NCI-H2227 treated with DMSO at 0.1 percent for 48 hours (cell line): ENCODE results near the gene CZIB.

Source experiments
- DNase-seq: peaks from one replicate; lab custom pipeline; 2025; lab: John Stamatoyannopoulos, UW

Gene CZIB

GRCh38 chr1:53220171-53220961 is at the start of gene CZIB:
Gene CZIB, minus strand, starts transcription at chr1:53220634. Its CDS starts 59 bp downstream, at chr1:53220575.
- peak; percentile 94 for DNase-seq

- DNase-seq, result no peak
Observed at GRCh38 chr1:53270107-53270506, 49.7 kb upstream of the CZIB start.

GRCh38 chr1:53267761-53268160 is 47.3 kb upstream of the CZIB start:
- no peak for DNase-seq

- DNase-seq, result peak; percentile 9
Observed at GRCh38 chr1:53266038-53266437, 45.6 kb upstream of the CZIB start.

- no peak for DNase-seq
Observed at GRCh38 chr1:53265581-53265980, 45.1 kb upstream of the CZIB start.

- DNase-seq, result no peak
Observed at GRCh38 chr1:53264048-53264447, 43.6 kb upstream of the CZIB start.

GRCh38 chr1:53262000-53262399 is 41.6 kb upstream of the CZIB start:
- no peak for DNase-seq

GRCh38 chr1:53260631-53261247 is 40.3 kb upstream of the CZIB start:
- no peak for DNase-seq

GRCh38 chr1:53259932-53260331 is 39.5 kb upstream of the CZIB start:
- DNase-seq, result no peak

- no peak for DNase-seq
Observed at GRCh38 chr1:53258216-53258615, 37.8 kb upstream of the CZIB start.

GRCh38 chr1:53257454-53258081 is 37.1 kb upstream of the CZIB start:
- no peak for DNase-seq

GRCh38 chr1:53256511-53257453 is 36.3 kb upstream of the CZIB start:
- DNase-seq, result no peak

GRCh38 chr1:53255031-53255430 is 34.6 kb upstream of the CZIB start:
- DNase-seq, result no peak

- DNase-seq, result no peak
Observed at GRCh38 chr1:53254011-53254640, 33.7 kb upstream of the CZIB start.

- DNase-seq, result no peak
Observed at GRCh38 chr1:53250325-53250724, 29.9 kb upstream of the CZIB start.

GRCh38 chr1:53249706-53250105 is 29.3 kb upstream of the CZIB start:
- DNase-seq, result peak; percentile 30

GRCh38 chr1:53246261-53247134 is 26.1 kb upstream of the CZIB start:
- no peak for DNase-seq

GRCh38 chr1:53244141-53244540 is 23.7 kb upstream of the CZIB start:
- no peak for DNase-seq

- DNase-seq, result no peak
Observed at GRCh38 chr1:53242381-53242780, 21.9 kb upstream of the CZIB start.

- DNase-seq, result no peak
Observed at GRCh38 chr1:53241828-53242227, 21.4 kb upstream of the CZIB start.
